Endothelial cell (in vitro differentiated cells): Measurements from ENCODE around the gene RELL2. TPM values are rescaled to one million over a fixed set of nuclear protein-coding genes. Genes with fewer than 3 reads are reported as not detected.

Experiments
- DNase-seq: peaks from one replicate; pipeline ENCODE4 v3.0.0; 2021; ENCODE audit warnings: low spot score
- H3K27ac Mint-ChIP-seq: one replicate; pipeline ENCODE4 v1.8.0; 2021; ENCODE audit warnings: mixed read lengths, inconsistent platforms; ENCODE audit not compliant: unreplicated experiment
- H3K27me3 Mint-ChIP-seq: one replicate; pipeline ENCODE4 v1.8.0; 2021; ENCODE audit warnings: mild to moderate bottlenecking, moderate library complexity, mixed read lengths, inconsistent platforms; ENCODE audit not compliant: unreplicated experiment
- H3K36me3 Mint-ChIP-seq: one replicate; pipeline ENCODE4 v1.8.0; 2021; ENCODE audit warnings: mild to moderate bottlenecking, low read depth, mixed read lengths, inconsistent platforms; ENCODE audit not compliant: unreplicated experiment
- H3K4me1 Mint-ChIP-seq: one replicate; pipeline ENCODE4 v1.8.0; 2021; ENCODE audit warnings: mild to moderate bottlenecking, mixed read lengths, inconsistent platforms; ENCODE audit not compliant: unreplicated experiment
- H3K4me3 Mint-ChIP-seq: one replicate; pipeline ENCODE4 v1.8.0; 2021; ENCODE audit warnings: mild to moderate bottlenecking, mixed read lengths, inconsistent platforms; ENCODE audit not compliant: unreplicated experiment
- H3K9me3 Mint-ChIP-seq: one replicate; pipeline ENCODE4 v1.8.0; 2021; ENCODE audit warnings: mixed read lengths, inconsistent platforms; ENCODE audit not compliant: unreplicated experiment
- total RNA-seq: library from RNA; stranded (reverse); fragmentation: NEBNext Ultra II Directional; extraction: Animal tissue kit (Norgen Biotek cat#: 25700); gene quantifications from one replicate; pipeline ENCODE4 v1.2.1, GENCODE V29; 2021; ENCODE audit not compliant: unreplicated experiment
- TF ChIP-seq, protein P1 (sequence below): fragments of 200-600 bp; sonication (generic); IDR thresholded peaks from one replicate; pipeline ENCODE4 v1.5.0; 2021; ENCODE audit warnings: antibody characterized with exemption; ENCODE audit not compliant: unreplicated experiment

RELL2 gene
- total RNA-seq, 1 donor from 2014 or later = 17.4 TPM

DNA sequence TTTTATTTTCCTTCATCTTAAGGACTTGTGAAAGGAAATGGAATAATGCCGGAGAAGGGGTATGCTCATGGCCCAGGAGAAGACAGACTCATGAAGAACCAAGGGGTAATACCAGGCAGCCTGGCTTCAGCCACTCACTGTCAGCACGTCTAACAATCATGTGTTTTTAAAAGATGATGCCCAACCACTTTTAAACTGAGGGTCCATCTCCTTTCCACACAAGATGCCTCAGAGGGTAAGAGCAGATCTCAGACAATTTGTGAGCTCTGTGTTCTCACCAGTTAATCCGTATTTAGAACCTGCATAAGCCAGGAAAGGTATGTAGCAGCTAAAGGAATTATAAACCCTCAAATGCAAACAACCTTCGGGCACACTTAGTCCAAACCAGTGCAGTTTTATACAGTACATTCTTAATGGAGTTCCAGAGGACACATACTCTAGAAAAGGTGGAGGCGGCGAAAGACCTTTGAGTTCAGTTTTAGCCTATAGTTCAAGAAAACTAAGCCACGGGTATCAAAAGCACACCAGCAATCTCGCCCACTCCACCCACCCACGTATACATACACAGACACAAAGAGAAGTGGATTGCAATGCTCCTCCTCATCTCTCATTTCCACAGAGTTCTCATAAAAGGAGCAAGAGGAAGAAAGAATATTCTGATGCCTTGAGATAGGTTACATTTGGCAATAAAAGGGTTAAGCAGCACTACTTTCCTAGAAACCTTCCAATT is 20.6 kb upstream of the RELL2 start:
- Mint-ChIP-seq H3K9me3 (no peaks in the 10 kb centered on the region), H3K36me3 (peaks cover 8% of the 10 kb centered on the region), H3K27me3 (peaks cover 1% of the 10 kb centered on the region), H3K4me1 (peaks cover 57% of the 10 kb centered on the region), H3K4me3 (peak overlapping the region; percentile 75), H3K27ac (peak overlapping the region; percentile 96)
- DNase-seq = no peak
- TF ChIP-seq, protein P1, sequence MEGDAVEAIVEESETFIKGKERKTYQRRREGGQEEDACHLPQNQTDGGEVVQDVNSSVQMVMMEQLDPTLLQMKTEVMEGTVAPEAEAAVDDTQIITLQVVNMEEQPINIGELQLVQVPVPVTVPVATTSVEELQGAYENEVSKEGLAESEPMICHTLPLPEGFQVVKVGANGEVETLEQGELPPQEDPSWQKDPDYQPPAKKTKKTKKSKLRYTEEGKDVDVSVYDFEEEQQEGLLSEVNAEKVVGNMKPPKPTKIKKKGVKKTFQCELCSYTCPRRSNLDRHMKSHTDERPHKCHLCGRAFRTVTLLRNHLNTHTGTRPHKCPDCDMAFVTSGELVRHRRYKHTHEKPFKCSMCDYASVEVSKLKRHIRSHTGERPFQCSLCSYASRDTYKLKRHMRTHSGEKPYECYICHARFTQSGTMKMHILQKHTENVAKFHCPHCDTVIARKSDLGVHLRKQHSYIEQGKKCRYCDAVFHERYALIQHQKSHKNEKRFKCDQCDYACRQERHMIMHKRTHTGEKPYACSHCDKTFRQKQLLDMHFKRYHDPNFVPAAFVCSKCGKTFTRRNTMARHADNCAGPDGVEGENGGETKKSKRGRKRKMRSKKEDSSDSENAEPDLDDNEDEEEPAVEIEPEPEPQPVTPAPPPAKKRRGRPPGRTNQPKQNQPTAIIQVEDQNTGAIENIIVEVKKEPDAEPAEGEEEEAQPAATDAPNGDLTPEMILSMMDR = no peak

DNA sequence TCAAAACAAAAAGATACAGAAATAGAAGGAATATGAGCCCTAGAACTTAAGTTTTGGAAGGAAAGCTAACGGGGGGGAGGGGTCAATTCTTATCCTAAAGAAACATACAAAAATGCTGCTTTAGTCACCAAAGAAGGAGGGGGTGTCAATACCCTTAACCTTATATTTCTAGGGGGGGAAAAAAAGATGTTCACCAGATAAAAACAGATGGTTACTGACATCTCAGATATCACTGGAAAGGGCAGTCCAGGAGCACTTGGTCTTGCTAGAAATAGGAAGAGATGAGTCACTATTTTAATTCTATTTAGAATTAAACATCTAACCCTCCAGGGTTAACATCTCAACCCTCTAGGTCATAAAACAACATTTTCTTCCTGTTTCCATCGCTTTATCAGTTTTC is 19.7 kb upstream of the RELL2 start:
- peaks cover 1% of the 10 kb centered on the region for H3K27me3 Mint-ChIP-seq
- peaks cover 12% of the 10 kb centered on the region for H3K36me3 Mint-ChIP-seq
- TF ChIP-seq, protein P1 = no peak
- peak overlapping the region; percentile 96 for H3K27ac Mint-ChIP-seq
- H3K9me3 Mint-ChIP-seq = no peaks in the 10 kb centered on the region
- peaks cover 56% of the 10 kb centered on the region for H3K4me1 Mint-ChIP-seq
- DNase-seq = no peak
- peak overlapping the region; percentile 97 for H3K4me3 Mint-ChIP-seq

DNA sequence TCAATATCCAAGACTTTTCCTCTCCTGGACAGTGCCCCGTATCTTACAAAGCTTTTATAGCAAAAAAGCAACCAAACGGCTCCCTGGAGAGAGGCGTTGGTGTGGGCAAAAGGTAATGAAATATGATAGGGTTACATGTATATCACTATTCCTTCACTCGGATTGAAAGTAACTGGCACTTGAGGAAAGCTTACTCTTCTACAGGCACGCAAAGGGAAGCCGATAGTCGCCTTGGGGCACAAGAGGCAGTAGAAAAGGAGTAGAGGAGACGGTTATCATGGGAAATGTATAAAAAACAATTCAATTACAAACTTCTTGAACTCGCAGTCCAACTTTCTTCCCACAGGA is 19.1 kb upstream of the RELL2 start:
- Mint-ChIP-seq H3K36me3 (peaks cover 12% of the 10 kb centered on the region), H3K4me1 (peaks cover 54% of the 10 kb centered on the region), H3K4me3 (peak overlapping the region; percentile 97), H3K27ac (peak overlapping the region; percentile 96), H3K9me3 (no peaks in the 10 kb centered on the region), H3K27me3 (peaks cover 1% of the 10 kb centered on the region)
- TF ChIP-seq, protein P1 = no peak
- no peak for DNase-seq

DNA sequence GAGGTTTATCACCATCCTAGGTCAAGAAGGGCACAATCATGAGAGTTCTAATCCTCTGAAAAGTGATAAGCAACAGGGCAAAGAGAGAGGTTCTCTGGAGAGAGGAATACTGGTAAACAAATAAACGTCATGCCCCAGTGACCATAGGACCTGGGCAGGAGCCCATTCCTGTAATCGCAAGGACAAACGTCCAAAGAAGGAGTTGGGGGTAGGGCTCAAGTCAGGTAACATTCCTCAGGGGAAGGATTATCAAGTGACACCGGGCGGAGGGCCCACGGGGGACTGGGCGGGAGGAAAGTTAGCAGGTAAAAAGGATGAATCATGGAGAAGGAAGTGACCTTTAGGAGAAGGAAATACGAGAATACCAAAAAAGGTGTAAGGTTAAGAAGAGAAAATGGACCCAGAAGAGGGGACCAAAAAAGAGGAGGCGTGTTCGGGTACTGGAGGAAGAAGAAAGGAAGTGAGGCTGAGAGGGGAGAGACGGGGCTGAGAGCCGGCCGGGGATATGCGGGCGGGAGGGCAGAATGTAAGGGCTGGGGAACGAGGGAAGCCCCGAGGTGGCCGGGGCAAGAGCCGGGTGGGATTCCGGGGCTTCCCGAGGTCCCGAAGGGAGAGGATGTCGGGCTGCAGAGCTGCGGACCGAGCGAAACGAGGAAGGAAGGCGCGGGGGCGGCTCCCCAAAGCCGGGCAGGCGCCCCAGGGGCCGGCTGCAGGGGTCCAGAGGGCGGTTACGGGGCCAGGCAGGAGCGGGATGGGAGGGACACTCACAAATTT is 18.6 kb upstream of the RELL2 start:
- Mint-ChIP-seq H3K27me3 (peaks cover 1% of the 10 kb centered on the region), H3K27ac (peak overlapping the region; percentile 96), H3K9me3 (no peaks in the 10 kb centered on the region), H3K4me1 (peaks cover 52% of the 10 kb centered on the region), H3K36me3 (peaks cover 15% of the 10 kb centered on the region), H3K4me3 (peak overlapping the region; percentile 97)
- TF ChIP-seq, protein P1 = no peak
- DNase-seq = peak; percentile 27
